MCF 10A (cell line): ENCODE data around the gene SLC6A6. TPM values are rescaled to one million over a fixed set of nuclear protein-coding genes. Genes with fewer than 3 reads are reported as not detected.
A peak's percentile ranks its signal among the peaks of the same experiment; 100 is the strongest.

ENCODE experiments used
- BruUV-seq: library from RNA; stranded (reverse); fragments of 400-500 nt; replicated peaks from 2 replicates; lab custom pipeline; 2021; lab: Mats Ljungman, UMichigan
- CTCF ChIA-PET: fragments of 300-600 bp; sonication (Branson Sonifier 250); formaldehyde crosslinking; extraction: SDS; loops from one replicate; lab custom pipeline; 2021; ENCODE audit warnings: antibody characterized with exemption, inconsistent platforms; lab: Yijun Ruan, JAX
- POLR2A ChIA-PET: fragments of 300-600, 350-650 bp; sonication (Branson Sonifier 250); formaldehyde crosslinking; extraction: SDS; loops from one replicate; lab custom pipeline; 2020; ENCODE audit warnings: antibody characterized with exemption, inconsistent platforms; lab: Yijun Ruan, JAX
- DNase-seq: peaks from one replicate; pipeline ENCODE4 v3.0.0-alpha.2; 2018; ENCODE audit not compliant: unreplicated experiment
- H3K27ac Mint-ChIP-seq: one replicate; pipeline ENCODE4 v1.8.0; 2022; ENCODE audit warnings: mild to moderate bottlenecking, low read depth, mixed read lengths; ENCODE audit not compliant: unreplicated experiment
- H3K27me3 Mint-ChIP-seq: one replicate; pipeline ENCODE4 v1.8.0; 2022; ENCODE audit warnings: mixed read lengths; ENCODE audit not compliant: insufficient read depth, unreplicated experiment
- H3K36me3 Mint-ChIP-seq: one replicate; pipeline ENCODE4 v1.8.0; 2022; ENCODE audit warnings: mild to moderate bottlenecking, moderate library complexity, mixed read lengths; ENCODE audit not compliant: insufficient read depth, unreplicated experiment
- H3K4me1 Mint-ChIP-seq: one replicate; pipeline ENCODE4 v1.8.0; 2022; ENCODE audit warnings: mixed read lengths; ENCODE audit not compliant: insufficient read depth, unreplicated experiment
- H3K4me3 Mint-ChIP-seq: one replicate; pipeline ENCODE4 v1.8.0; 2022; ENCODE audit warnings: mild to moderate bottlenecking, moderate library complexity, mixed read lengths; ENCODE audit not compliant: unreplicated experiment
- H3K9me3 Mint-ChIP-seq: one replicate; pipeline ENCODE4 v1.8.0; 2022; ENCODE audit warnings: mixed read lengths; ENCODE audit not compliant: unreplicated experiment
- CTCF ChIP-seq: fragments of 200-600 bp; IDR thresholded peaks from one replicate; pipeline ENCODE4 v1.8.0; 2022; ENCODE audit warnings: antibody characterized with exemption, mild to moderate bottlenecking; ENCODE audit not compliant: unreplicated experiment
- intact Hi-C: fragments of 100-400 bp; cut with micrococcal nuclease; formaldehyde crosslinking; loops from 2 replicates; pipeline ENCODE4 v1.14.1; 2022
- total RNA-seq: library from RNA; stranded (reverse); gene quantifications from 2 replicates; pipeline ENCODE4 v1.2.3, GENCODE V29; 2022

Gene SLC6A6
- total RNA-seq, 1 experiment from 2014 or later: 7.6 TPM

- ChIA-PET CTCF (interaction anchor here (0.6 to 4.5 kb wide), 37 partner anchors 11 to 1516 kb away, joined by 3 to 27 read pairs (median 3); partner anchors contain the start of gene CCDC174), POLR2A (interaction anchor here (1.2 kb wide), 1 partner anchor 143 kb away, joined by 4 read pairs; no protein-coding TSS in a partner anchor)
- intact Hi-C loops: loop anchor here (1.0 to 10.0 kb wide), 3 partner anchors 39 to 412 kb away; no protein-coding TSS in a partner anchor
- Mint-ChIP-seq H3K27ac (no peak overlapping the region), H3K9me3 (no peaks in the 10 kb centered on the region), H3K36me3 (peaks cover 4% of the 10 kb centered on the region), H3K27me3 (no peaks in the 10 kb centered on the region), H3K4me1 (no peaks in the 10 kb centered on the region), H3K4me3 (no peak overlapping the region)
- TF ChIP-seq CTCF: peak; percentile 96
- no TSS peak for BruUV-seq
- peak; percentile 56 for DNase-seq
Measured at GRCh38 chr3:14508966-14509795, 106.8 kb downstream of the SLC6A6 start.

- CTCF ChIA-PET: interaction anchor here (0.6 to 4.5 kb wide), 21 partner anchors 10 to 410 kb away, joined by 3 to 27 read pairs (median 4); partner anchors contain the start of gene CCDC174
- Mint-ChIP-seq H3K27ac (no peak overlapping the region), H3K36me3 (peaks cover 4% of the 10 kb centered on the region), H3K4me1 (no peaks in the 10 kb centered on the region), H3K27me3 (no peaks in the 10 kb centered on the region), H3K4me3 (no peak overlapping the region), H3K9me3 (no peaks in the 10 kb centered on the region)
- no peak for DNase-seq
- BruUV-seq: no TSS peak
- no peak for TF ChIP-seq CTCF
- POLR2A ChIA-PET: interaction anchor here (1.2 kb wide), 1 partner anchor 142 kb away, joined by 4 read pairs; no protein-coding TSS in a partner anchor
- intact Hi-C loops: loop anchor here (1.0 to 10.0 kb wide), 3 partner anchors 39 to 412 kb away; no protein-coding TSS in a partner anchor
Measured at GRCh38 chr3:14509796-14510100, 107.3 kb downstream of the SLC6A6 start.

- Mint-ChIP-seq H3K4me1 (no peaks in the 10 kb centered on the region), H3K4me3 (no peak overlapping the region), H3K27me3 (no peaks in the 10 kb centered on the region), H3K27ac (no peak overlapping the region), H3K9me3 (no peaks in the 10 kb centered on the region), H3K36me3 (peaks cover 4% of the 10 kb centered on the region)
- ChIA-PET CTCF (interaction anchor here (0.6 to 4.5 kb wide), 6 partner anchors 11 to 482 kb away, joined by 3 to 22 read pairs (median 3); no protein-coding TSS in a partner anchor), POLR2A (no interaction called here)
- BruUV-seq: no TSS peak
- DNase-seq: no peak
- no peak for TF ChIP-seq CTCF
- intact Hi-C loops: no loop called here
Measured at GRCh38 chr3:14510838-14511622, 108.6 kb downstream of the SLC6A6 start.
